ENCODE data around the gene OLFML1.

GRCh38 chr11:7508087-7508486, 22.8 kb downstream of the OLFML1 start:
- TF ChIP-seq EZH2phosphoT487 (conservative IDR thresholded peaks at IDR 0.05; ENCODE audit: low read length): no peak
- no peak for TF ChIP-seq CTCF (IDR thresholded peaks at IDR 0.05; ENCODE audit: insufficient read depth, low read length, poor library complexity, severe bottlenecking)
